IPS-18c (cell line): ENCODE measurements around the gene SERPINI2.
"Not testable (repeated sequence)": the region's sequence is repeated elsewhere in the genome, so short reads cannot be mapped to it uniquely, and the experiment has no call there.

Experiments
- H3K4me3 ChIP-seq: 2 replicates; pipeline ENCODE4 v1.7.0; 2013; ENCODE audit warnings: low read depth, mild to moderate bottlenecking, low read length, moderate library complexity; ENCODE audit not compliant: insufficient read depth
- H3K9me3 ChIP-seq: one replicate; pipeline ENCODE4 v1.6.1; 2013; ENCODE audit warnings: mild to moderate bottlenecking, low read length, moderate library complexity; ENCODE audit not compliant: control insufficient read depth, insufficient read depth

Gene SERPINI2

GRCh38 chr3:167466966-167467365, 6.9 kb downstream of the SERPINI2 start:
- Histone ChIP-seq H3K4me3 (no peak overlapping the region), H3K9me3 (no peaks in the 10 kb centered on the region)

GRCh38 chr3:167456157-167456799, 17.6 kb downstream of the SERPINI2 start:
- H3K4me3 ChIP-seq, result no peak overlapping the region
- H3K9me3 ChIP-seq, result no peaks in the 10 kb centered on the region

GRCh38 chr3:167453815-167454214, 20.0 kb downstream of the SERPINI2 start:
- Histone ChIP-seq H3K4me3 (no peak overlapping the region), H3K9me3 (no peaks in the 10 kb centered on the region)

GRCh38 chr3:167451282-167451681, 22.6 kb downstream of the SERPINI2 start:
- no peaks in the 10 kb centered on the region for H3K9me3 ChIP-seq

GRCh38 chr3:167450675-167451074, 23.2 kb downstream of the SERPINI2 start:
- Histone ChIP-seq H3K9me3 (no peaks in the 10 kb centered on the region), H3K4me3 (no peak overlapping the region)

More at GRCh38 chr3:167451282-167451681, 22.6 kb downstream of the SERPINI2 start:
- no peak overlapping the region for H3K4me3 ChIP-seq

- Histone ChIP-seq H3K4me3 (no peak overlapping the region), H3K9me3 (no peaks in the 10 kb centered on the region)
Observed at GRCh38 chr3:167450195-167450594, 23.6 kb downstream of the SERPINI2 start.

GRCh38 chr3:167445491-167445890, 28.4 kb downstream of the SERPINI2 start:
- no peaks in the 10 kb centered on the region for H3K9me3 ChIP-seq

GRCh38 chr3:167441256-167441655, 32.6 kb downstream of the SERPINI2 start:
- Histone ChIP-seq H3K4me3 (no peak overlapping the region), H3K9me3 (peaks cover 2% of the 10 kb centered on the region)

More at GRCh38 chr3:167445491-167445890, 28.4 kb downstream of the SERPINI2 start:
- no peak overlapping the region for H3K4me3 ChIP-seq

GRCh38 chr3:167437428-167438139, 36.3 kb downstream of the SERPINI2 start:
- Histone ChIP-seq H3K9me3 (peaks cover 2% of the 10 kb centered on the region), H3K4me3 (no peak overlapping the region)

GRCh38 chr3:167426962-167427361, 46.9 kb downstream of the SERPINI2 start:
- H3K4me3 ChIP-seq, H3K9me3 ChIP-seq: not testable (repeated sequence)

GRCh38 chr3:167422396-167422795, 51.4 kb downstream of the SERPINI2 start:
- not testable (repeated sequence) for H3K9me3 ChIP-seq, H3K4me3 ChIP-seq

- H3K9me3 ChIP-seq, result no peaks in the 10 kb centered on the region
- no peak overlapping the region for H3K4me3 ChIP-seq
Observed at GRCh38 chr3:167409611-167410010, 64.2 kb downstream of the SERPINI2 start.

- H3K9me3 ChIP-seq, result no peaks in the 10 kb centered on the region
- no peak overlapping the region for H3K4me3 ChIP-seq
Observed at GRCh38 chr3:167406876-167407492, 66.9 kb downstream of the SERPINI2 start.

- Histone ChIP-seq H3K9me3 (no peaks in the 10 kb centered on the region), H3K4me3 (no peak overlapping the region)
Observed at GRCh38 chr3:167397826-167398225, 76.0 kb downstream of the SERPINI2 start.

- no peak overlapping the region for H3K4me3 ChIP-seq
Observed at GRCh38 chr3:167396075-167396474, 77.8 kb downstream of the SERPINI2 start.

GRCh38 chr3:167394003-167394402, 79.8 kb downstream of the SERPINI2 start:
- Histone ChIP-seq H3K9me3 (no peaks in the 10 kb centered on the region), H3K4me3 (no peak overlapping the region)

More at GRCh38 chr3:167396075-167396474, 77.8 kb downstream of the SERPINI2 start:
- H3K9me3 ChIP-seq, result no peaks in the 10 kb centered on the region
